ENCODE data around the gene DDIT3. TPM values are rescaled to one million over a fixed set of nuclear protein-coding genes. Genes with fewer than 3 reads are reported as not detected.

Gene DDIT3
- total and polyA plus RNA-seq, 2 of the 8 experiments (the other 6 are each of a cell fraction or from before 2014, with no cell fraction given): 4.9 to 5.7 TPM

- TF ChIP-seq TAF1 (IDR thresholded peaks at IDR 0.05; ENCODE audit: low read depth, low read length) (peak; percentile 98), RFX5 (IDR thresholded peaks at IDR 0.05; ENCODE audit: borderline replicate concordance, low read depth, low read length) (no peak), RBBP5 (IDR thresholded peaks at IDR 0.05; ENCODE audit: borderline replicate concordance, low read depth, low read length) (no peak), USF2 (IDR thresholded peaks at IDR 0.05; ENCODE audit: low read length) (peak; percentile 56), ASH2L (IDR thresholded peaks at IDR 0.05; ENCODE audit: low read length) (peak; percentile 28), HDAC6 (IDR thresholded peaks at IDR 0.05; ENCODE audit: low read depth, low read length) (no peak)
- TF ChIP-seq, protein P1, sequence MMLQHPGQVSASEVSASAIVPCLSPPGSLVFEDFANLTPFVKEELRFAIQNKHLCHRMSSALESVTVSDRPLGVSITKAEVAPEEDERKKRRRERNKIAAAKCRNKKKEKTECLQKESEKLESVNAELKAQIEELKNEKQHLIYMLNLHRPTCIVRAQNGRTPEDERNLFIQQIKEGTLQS (IDR thresholded peaks at IDR 0.05; ENCODE audit: insufficient read depth, low read depth, low read length): no peak
- TF ChIP-seq, protein P2, sequence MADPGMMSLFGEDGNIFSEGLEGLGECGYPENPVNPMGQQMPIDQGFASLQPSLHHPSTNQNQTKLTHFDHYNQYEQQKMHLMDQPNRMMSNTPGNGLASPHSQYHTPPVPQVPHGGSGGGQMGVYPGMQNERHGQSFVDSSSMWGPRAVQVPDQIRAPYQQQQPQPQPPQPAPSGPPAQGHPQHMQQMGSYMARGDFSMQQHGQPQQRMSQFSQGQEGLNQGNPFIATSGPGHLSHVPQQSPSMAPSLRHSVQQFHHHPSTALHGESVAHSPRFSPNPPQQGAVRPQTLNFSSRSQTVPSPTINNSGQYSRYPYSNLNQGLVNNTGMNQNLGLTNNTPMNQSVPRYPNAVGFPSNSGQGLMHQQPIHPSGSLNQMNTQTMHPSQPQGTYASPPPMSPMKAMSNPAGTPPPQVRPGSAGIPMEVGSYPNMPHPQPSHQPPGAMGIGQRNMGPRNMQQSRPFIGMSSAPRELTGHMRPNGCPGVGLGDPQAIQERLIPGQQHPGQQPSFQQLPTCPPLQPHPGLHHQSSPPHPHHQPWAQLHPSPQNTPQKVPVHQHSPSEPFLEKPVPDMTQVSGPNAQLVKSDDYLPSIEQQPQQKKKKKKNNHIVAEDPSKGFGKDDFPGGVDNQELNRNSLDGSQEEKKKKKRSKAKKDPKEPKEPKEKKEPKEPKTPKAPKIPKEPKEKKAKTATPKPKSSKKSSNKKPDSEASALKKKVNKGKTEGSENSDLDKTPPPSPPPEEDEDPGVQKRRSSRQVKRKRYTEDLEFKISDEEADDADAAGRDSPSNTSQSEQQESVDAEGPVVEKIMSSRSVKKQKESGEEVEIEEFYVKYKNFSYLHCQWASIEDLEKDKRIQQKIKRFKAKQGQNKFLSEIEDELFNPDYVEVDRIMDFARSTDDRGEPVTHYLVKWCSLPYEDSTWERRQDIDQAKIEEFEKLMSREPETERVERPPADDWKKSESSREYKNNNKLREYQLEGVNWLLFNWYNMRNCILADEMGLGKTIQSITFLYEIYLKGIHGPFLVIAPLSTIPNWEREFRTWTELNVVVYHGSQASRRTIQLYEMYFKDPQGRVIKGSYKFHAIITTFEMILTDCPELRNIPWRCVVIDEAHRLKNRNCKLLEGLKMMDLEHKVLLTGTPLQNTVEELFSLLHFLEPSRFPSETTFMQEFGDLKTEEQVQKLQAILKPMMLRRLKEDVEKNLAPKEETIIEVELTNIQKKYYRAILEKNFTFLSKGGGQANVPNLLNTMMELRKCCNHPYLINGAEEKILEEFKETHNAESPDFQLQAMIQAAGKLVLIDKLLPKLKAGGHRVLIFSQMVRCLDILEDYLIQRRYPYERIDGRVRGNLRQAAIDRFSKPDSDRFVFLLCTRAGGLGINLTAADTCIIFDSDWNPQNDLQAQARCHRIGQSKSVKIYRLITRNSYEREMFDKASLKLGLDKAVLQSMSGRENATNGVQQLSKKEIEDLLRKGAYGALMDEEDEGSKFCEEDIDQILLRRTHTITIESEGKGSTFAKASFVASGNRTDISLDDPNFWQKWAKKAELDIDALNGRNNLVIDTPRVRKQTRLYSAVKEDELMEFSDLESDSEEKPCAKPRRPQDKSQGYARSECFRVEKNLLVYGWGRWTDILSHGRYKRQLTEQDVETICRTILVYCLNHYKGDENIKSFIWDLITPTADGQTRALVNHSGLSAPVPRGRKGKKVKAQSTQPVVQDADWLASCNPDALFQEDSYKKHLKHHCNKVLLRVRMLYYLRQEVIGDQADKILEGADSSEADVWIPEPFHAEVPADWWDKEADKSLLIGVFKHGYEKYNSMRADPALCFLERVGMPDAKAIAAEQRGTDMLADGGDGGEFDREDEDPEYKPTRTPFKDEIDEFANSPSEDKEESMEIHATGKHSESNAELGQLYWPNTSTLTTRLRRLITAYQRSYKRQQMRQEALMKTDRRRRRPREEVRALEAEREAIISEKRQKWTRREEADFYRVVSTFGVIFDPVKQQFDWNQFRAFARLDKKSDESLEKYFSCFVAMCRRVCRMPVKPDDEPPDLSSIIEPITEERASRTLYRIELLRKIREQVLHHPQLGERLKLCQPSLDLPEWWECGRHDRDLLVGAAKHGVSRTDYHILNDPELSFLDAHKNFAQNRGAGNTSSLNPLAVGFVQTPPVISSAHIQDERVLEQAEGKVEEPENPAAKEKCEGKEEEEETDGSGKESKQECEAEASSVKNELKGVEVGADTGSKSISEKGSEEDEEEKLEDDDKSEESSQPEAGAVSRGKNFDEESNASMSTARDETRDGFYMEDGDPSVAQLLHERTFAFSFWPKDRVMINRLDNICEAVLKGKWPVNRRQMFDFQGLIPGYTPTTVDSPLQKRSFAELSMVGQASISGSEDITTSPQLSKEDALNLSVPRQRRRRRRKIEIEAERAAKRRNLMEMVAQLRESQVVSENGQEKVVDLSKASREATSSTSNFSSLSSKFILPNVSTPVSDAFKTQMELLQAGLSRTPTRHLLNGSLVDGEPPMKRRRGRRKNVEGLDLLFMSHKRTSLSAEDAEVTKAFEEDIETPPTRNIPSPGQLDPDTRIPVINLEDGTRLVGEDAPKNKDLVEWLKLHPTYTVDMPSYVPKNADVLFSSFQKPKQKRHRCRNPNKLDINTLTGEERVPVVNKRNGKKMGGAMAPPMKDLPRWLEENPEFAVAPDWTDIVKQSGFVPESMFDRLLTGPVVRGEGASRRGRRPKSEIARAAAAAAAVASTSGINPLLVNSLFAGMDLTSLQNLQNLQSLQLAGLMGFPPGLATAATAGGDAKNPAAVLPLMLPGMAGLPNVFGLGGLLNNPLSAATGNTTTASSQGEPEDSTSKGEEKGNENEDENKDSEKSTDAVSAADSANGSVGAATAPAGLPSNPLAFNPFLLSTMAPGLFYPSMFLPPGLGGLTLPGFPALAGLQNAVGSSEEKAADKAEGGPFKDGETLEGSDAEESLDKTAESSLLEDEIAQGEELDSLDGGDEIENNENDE (IDR thresholded peaks at IDR 0.05; ENCODE audit: insufficient replicate concordance, low read length): no peak
These were observed at the start of gene DDIT3 (continued) for GRCh38 chr12:57520053-57520818.

Data from H1 (cell line).